IPS-15b (cell line): ENCODE data around the gene PRKAG2.
"Not testable (repeated sequence)": the region's sequence is repeated elsewhere in the genome, so short reads cannot be mapped to it uniquely, and the experiment has no call there.

Experiments
- H3K27me3 ChIP-seq: one replicate; pipeline ENCODE4 v1.6.1; 2013; ENCODE audit warnings: low read length; ENCODE audit not compliant: control insufficient read depth, insufficient read depth
- H3K36me3 ChIP-seq: one replicate; pipeline ENCODE4 v1.6.1; 2013; ENCODE audit warnings: low read length; ENCODE audit not compliant: control insufficient read depth, insufficient read depth
- H3K4me1 ChIP-seq: one replicate; pipeline ENCODE4 v1.6.1; 2013; ENCODE audit warnings: mild to moderate bottlenecking, low read length; ENCODE audit not compliant: control insufficient read depth, insufficient read depth
- H3K4me3 ChIP-seq: one replicate; pipeline ENCODE4 v1.5.1; 2013; ENCODE audit warnings: low read depth, low read length
- H3K9ac ChIP-seq: one replicate; pipeline ENCODE4 v1.6.1; 2013; ENCODE audit warnings: low read depth, mild to moderate bottlenecking, low read length
- H3K9me3 ChIP-seq: one replicate; pipeline ENCODE4 v1.6.1; 2013; ENCODE audit warnings: mild to moderate bottlenecking, low read length; ENCODE audit not compliant: control insufficient read depth, insufficient read depth

The PRKAG2 gene

DNA sequence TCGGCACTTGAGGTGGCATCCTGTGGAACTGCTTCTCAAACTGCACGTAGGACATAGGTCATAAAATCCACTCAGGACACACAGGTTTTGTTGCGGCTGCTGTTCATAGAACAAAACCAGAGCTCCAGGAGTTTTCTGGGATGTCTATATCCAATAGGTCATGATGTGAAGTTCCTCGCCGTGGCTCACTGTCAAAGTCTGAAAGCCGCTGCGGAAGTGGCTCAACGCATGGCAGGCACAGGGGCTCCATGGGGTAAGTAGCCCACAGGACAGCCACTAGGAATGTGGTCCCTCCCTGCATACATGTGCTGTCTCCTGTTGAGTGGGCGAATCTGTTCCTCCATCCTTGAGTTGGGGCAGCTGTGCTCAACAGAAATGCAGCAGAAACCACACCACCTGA, 72.2 kb downstream of the PRKAG2 start:
- Histone ChIP-seq H3K4me1 (no peaks in the 10 kb centered on the region), H3K36me3 (no peaks in the 10 kb centered on the region), H3K27me3 (no peaks in the 10 kb centered on the region), H3K4me3 (no peak overlapping the region), H3K9ac (no peak overlapping the region), H3K9me3 (no peaks in the 10 kb centered on the region)

DNA sequence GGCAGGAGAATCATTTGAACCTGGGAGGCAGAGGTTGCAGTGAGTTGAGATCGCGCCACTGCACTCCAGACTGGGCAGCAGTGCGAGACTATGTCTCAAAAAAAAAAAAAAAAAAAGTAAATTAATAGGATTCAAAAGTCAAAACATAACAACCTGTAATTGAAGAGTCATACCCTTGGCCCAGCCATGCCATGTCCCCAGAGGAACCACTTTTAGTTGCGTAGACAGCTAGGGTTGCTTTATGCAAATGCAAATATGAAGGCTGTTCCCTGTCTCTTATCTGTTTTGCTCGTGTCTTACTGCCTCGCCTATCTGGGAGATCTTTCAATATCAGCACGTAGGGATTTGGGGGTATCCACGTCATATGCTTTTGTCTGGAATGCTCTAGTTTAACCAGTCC, 73.1 kb downstream of the PRKAG2 start:
- no peaks in the 10 kb centered on the region for H3K36me3 ChIP-seq
- H3K9me3 ChIP-seq, result no peaks in the 10 kb centered on the region
- no peaks in the 10 kb centered on the region for H3K4me1 ChIP-seq
- no peaks in the 10 kb centered on the region for H3K27me3 ChIP-seq
- no peak overlapping the region for H3K9ac ChIP-seq
- H3K4me3 ChIP-seq, result no peak overlapping the region

DNA sequence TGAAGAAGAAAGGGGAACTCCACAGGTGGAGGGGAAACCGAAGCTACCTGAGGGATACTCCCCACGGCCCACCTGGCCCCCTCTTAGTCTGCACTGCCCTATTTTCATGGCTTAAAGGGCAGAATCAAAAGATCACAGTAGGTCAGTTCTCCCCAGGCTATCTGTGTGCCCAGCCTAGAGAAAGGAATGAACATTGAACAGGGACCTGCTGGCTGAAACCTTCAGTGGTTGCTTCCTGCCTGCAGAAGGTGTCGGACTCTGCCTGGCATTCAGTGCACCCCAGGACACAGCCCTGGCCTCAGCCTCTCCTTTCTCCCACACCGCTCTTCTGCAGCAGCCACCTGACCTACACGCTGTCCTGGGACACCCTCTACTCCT, 74.5 kb downstream of the PRKAG2 start:
- Histone ChIP-seq H3K4me3 (no peak overlapping the region), H3K9me3 (no peaks in the 10 kb centered on the region), H3K27me3 (no peaks in the 10 kb centered on the region), H3K36me3 (no peaks in the 10 kb centered on the region), H3K4me1 (no peaks in the 10 kb centered on the region), H3K9ac (no peak overlapping the region)

DNA sequence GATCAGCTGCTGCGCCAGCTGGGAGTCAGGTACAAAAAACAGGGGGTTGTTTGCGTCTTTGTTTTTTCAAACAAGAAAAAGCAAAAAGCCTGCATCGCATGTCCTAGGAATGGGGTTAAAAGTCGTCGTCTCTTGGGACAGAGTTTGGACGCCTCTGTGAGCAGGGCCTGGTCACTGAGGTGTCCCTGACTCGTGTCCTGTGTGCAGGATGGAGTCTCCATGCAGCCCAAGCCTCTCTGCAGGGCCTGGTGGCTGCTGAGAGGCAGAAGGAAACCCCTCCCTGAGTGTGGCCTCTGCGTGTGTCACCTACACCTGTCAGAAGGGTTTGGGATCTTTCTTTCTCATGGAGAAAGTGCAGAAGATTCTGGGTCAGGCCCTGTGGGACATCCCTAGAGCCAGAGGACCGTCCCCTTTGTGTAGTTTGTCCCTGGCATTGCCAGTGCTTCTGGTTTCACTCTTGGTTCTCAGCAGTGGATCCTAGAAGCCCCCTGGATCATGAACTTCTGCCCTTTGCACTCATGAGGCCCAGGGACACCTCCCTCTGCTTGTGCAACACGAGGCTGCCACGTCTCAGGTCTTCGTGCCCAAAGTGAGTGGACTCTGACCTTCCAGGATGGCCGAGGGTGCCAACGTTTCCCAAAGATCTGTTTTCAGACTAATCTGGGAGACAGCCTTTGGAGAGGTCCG, 75.0 kb downstream of the PRKAG2 start:
- Histone ChIP-seq H3K27me3 (no peaks in the 10 kb centered on the region), H3K4me1 (no peaks in the 10 kb centered on the region), H3K9me3 (no peaks in the 10 kb centered on the region)

GRCh38 chr7:151801291-151801690, 75.6 kb downstream of the PRKAG2 start:
- no peaks in the 10 kb centered on the region for H3K27me3 ChIP-seq
- H3K9ac ChIP-seq, result no peak overlapping the region
- no peaks in the 10 kb centered on the region for H3K4me1 ChIP-seq
- H3K9me3 ChIP-seq, result no peaks in the 10 kb centered on the region
- H3K4me3 ChIP-seq, result no peak overlapping the region
- no peaks in the 10 kb centered on the region for H3K36me3 ChIP-seq

More for the DNA sequence above, 75.0 kb downstream of the PRKAG2 start:
- Histone ChIP-seq H3K36me3 (no peaks in the 10 kb centered on the region), H3K9ac (no peak overlapping the region), H3K4me3 (no peak overlapping the region)

DNA sequence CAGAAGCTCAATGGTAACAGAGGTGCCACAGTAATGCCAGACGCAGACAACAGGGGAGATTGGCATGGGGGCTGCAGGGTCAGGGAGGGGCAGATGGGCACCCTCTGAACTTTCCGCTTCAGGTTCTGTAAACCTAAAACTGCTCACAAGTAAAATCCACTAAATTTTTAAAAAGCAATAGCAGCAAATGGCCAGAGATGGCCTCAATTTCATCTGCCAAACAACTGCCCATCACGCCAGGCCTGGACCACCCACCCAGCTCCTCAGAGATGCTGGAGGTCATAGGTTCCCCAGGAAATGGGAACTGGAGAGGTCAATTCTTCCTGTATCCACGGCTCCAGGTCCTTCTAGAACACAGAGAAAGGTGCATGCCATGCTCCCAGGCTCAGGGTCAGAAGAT, 76.1 kb downstream of the PRKAG2 start:
- Histone ChIP-seq H3K4me3 (no peak overlapping the region), H3K4me1 (no peaks in the 10 kb centered on the region), H3K9ac (no peak overlapping the region), H3K27me3 (no peaks in the 10 kb centered on the region), H3K36me3 (no peaks in the 10 kb centered on the region), H3K9me3 (no peaks in the 10 kb centered on the region)

DNA sequence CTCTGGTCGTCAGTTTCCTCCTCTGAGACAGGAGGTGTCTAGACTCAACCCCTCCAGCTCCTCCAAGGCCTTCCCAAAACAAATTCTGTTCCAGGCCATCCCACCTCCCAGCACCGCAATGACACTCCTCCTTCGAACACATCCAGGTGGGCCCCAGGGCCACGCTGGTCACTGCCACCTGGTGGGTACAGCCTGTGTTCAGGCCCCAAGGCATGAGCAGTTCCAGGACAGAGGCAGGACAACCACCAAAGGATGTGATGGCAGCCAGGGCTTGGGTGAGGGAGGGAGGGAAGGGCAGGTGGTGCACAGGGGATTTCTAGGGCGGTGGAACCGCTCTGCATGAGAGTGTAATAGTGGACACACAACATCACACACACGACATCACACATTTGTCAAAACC, 76.5 kb downstream of the PRKAG2 start:
- H3K9ac ChIP-seq, result no peak overlapping the region
- H3K4me3 ChIP-seq, result no peak overlapping the region
- no peaks in the 10 kb centered on the region for H3K27me3 ChIP-seq
- H3K4me1 ChIP-seq, result no peaks in the 10 kb centered on the region
- H3K9me3 ChIP-seq, result no peaks in the 10 kb centered on the region
- no peaks in the 10 kb centered on the region for H3K36me3 ChIP-seq

DNA sequence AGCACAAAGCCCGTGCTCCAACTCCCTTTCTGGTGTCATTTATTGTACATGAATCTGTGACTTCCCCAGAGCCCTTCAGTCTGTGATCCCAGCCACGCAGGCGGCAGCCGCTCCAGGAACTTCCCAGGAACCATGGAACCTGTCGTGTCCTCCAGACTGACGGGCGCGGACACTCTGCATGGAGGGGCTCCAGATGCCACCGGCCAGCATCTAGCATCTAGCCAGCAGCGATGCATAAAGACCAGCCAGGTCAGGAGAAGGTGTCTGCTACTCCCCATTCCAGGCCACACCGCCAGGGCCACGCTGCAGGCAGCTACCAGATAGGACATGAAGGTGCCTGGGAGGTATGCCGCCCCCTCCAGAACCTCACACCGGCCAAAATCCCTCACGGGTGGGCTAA, 77.4 kb downstream of the PRKAG2 start:
- Histone ChIP-seq H3K27me3 (no peaks in the 10 kb centered on the region), H3K9me3 (no peaks in the 10 kb centered on the region), H3K4me1 (no peaks in the 10 kb centered on the region), H3K36me3 (no peaks in the 10 kb centered on the region), H3K9ac (no peak overlapping the region), H3K4me3 (no peak overlapping the region)

DNA sequence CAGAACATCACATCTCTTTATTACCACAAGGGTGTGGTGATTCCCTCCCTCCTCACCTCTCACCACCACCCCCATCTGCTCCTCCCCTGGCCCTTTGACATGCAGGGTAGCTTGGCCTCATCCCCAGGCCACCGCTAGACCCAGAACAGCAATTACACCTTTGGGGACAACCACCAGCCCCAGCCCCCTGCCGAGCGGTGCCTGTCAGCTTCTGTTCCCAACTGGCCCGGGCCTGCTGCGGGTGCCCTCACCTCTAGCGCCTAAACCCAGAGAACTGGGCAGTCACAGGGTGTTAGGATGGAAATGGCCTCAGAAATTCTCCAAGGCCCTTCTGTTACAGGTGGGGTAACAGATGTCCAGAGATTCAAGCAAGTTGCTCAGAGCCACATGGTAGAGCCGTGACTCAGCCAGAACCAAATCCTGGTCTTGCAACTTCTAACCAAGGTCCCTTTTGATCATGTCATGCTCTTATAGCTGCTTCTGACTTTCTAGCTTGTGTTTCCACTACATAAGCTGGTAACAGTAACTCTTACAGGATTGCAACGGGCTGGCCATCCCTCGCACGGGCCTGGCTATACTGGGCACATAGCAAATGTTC, 78.0 kb downstream of the PRKAG2 start:
- no peaks in the 10 kb centered on the region for H3K36me3 ChIP-seq
- H3K4me3 ChIP-seq, result no peak overlapping the region
- H3K9me3 ChIP-seq, result no peaks in the 10 kb centered on the region
- H3K9ac ChIP-seq, result no peak overlapping the region
- no peaks in the 10 kb centered on the region for H3K27me3 ChIP-seq
- H3K4me1 ChIP-seq, result no peaks in the 10 kb centered on the region

DNA sequence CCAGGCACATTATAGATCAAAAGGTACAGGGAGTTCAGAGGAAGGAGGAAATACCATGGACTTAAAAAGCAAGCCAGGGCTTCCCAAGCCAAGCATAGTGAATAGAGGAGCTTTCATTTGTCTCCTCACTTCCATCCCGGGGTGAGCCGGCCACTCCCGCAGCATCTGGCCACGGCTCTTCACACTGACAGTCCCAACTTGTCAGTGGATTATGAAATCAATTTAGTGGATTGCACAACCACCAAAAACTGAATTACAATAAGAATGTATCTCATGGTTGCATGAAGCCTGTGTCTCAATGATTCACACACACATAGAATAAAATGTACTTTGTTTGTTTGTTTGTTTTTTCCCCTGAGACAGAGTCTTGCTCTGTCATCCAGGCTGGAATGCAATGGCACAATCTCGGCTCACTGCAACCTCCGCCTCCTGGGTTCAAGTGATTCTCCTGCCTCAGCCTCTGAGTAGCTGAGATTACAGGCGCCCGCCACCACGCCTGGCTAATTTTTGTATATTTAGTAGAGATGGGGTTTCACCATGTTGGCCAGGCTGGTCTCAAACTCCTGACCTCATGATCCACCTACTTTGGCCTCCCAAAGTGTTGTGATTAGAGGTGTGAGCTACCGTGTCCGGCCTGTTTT, 79.1 kb downstream of the PRKAG2 start:
- not testable (repeated sequence) for H3K4me1 ChIP-seq, H3K27me3 ChIP-seq, H3K9ac ChIP-seq, H3K9me3 ChIP-seq, H3K4me3 ChIP-seq, H3K36me3 ChIP-seq

GRCh38 chr7:151796871-151797537, 79.9 kb downstream of the PRKAG2 start:
- no peaks in the 10 kb centered on the region for H3K9me3 ChIP-seq
- H3K36me3 ChIP-seq, result no peaks in the 10 kb centered on the region
- no peak overlapping the region for H3K4me3 ChIP-seq
- no peaks in the 10 kb centered on the region for H3K27me3 ChIP-seq
- H3K9ac ChIP-seq, result no peak overlapping the region
- no peaks in the 10 kb centered on the region for H3K4me1 ChIP-seq
